Measurements from ENCODE around the gene SLC22A4.

Gene SLC22A4

DNA sequence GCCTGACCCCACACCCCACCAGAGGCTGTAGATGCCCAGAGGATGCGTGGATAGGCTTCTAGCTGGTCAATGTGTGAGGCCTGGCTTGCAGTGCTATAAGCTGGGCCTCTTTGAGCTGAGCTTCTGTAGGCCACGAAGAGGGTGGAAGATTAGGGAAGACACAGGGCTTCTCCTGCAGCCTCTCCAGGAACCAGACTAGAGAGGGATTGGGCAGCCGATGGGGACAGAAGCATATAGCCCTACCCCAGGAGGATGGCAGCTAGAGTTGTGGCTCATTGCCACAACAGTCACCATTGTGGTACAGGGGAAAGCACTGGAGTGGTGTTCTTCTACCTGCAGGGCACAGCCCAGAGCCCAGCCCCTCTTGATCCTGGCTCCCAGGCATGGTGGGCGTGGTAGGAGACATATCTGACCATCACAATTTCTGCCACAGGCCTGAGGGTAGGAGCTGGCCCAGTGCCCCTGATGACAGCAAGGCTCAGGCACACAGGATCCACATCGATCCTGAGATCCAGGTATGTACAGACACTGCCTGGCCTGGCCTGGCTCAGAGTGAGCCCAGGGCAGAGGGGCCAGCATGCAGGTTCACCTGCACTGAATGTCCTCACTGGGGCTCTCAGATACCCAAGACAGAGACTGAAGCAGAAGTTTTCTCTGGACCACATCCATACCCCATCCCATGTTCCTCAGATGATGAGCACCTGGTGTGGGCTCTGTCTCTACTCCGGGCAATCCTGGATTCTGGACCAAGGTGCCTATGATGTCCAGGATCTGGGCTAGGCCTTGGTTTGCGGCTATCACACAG lies 28.0 kb upstream of the SLC22A4 start:
- DNase-seq (ENCODE audit: insufficient read length, low spot score) (no peak), FAIRE-seq (no peak)
- no peak for TF ChIP-seq POLR2A (IDR thresholded peaks at IDR 0.05; ENCODE audit: low read depth, low read length)

DNA sequence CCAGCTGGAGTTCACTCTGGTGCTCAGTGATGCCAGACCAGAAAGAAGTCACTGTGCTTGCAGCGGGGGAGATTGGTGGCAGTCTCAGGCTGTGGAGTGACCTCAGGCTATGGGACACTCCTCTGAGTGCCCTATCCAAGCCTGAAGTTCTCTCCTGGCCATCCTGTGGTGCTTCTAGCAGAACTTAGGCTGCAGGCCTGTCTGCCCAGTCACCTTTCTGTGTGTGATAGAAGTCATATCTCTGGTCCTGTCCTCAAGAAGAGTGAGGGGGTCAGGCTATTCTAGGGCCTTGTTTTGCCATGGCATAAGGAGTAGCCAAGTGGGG lies 27.4 kb upstream of the SLC22A4 start:
- no peak for FAIRE-seq
- no peak for TF ChIP-seq POLR2A (IDR thresholded peaks at IDR 0.05; ENCODE audit: low read depth, low read length)

DNA sequence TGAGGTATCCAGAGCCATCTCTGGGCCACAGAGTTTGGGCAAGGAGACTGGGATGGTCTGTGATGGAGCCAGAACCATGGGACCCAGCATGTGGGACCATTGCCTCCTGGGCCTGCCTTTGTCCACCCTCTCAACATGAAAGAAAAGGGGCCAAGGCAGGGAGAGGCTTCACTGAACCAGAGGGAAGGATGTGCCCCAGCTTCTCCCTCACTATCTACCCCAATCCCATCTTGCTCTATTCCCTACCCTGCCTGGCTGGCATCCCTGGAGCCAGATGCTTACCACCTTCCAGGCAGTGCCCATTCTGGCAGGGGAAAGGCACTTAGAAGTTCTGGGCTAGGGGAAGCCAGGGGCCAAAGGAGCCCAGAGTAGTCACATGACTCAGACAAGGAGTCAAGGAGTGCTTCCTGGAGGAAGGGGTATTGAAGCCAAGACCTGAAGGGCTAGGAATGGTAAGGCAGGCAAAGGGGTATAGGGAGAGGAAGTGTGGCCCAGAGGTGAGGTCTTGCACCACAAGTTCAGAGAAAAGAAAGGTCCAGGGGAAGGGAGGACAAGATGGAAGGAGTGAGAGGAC lies 26.9 kb upstream of the SLC22A4 start:
- FAIRE-seq (no peak), DNase-seq (ENCODE audit: insufficient read length, low spot score) (no peak)
- no peak for TF ChIP-seq POLR2A (IDR thresholded peaks at IDR 0.05; ENCODE audit: low read depth, low read length)

More for the DNA sequence above, 27.4 kb upstream of the SLC22A4 start:
- no peak for DNase-seq (ENCODE audit: insufficient read length, low spot score)

DNA sequence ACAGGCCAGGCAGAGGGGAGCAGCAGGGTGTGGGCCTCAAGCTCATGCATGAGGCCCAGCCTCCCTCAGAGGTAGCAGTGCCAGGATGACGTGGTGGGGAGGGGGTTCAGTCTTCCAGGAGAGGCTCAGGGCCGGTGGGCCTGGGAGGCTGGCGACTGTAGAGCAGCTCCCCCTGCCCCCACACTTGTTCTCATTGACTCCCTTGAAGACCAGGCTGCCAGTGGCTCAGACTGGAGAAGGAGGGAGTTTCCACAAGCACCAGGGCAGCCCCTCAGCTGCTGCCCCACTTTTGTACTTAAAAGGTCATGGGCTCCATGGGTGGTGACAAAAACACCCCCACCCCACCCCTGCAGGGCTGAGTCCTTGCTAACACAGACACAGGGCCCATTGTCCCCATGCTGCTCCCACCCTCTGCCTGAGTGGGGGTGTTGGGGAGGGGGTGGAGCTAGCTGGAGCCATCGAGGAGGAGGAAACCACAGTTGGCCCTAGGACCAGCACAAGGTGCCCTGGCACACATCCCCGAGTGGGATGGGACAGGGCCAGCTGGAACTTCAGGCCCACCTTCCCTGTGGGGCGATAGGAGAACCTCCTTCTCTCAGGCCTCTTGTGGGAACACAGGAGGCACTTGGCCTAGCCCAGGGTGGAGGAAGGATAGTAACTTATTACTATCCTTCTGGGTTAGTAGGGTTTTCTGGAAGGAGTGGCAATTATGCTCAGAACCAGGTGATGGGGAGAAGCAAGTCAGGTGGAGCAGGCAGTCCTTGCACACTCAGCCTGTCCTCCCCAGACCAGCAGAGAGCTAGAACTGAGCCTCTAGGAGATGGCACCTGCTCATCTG lies 26.0 kb upstream of the SLC22A4 start:
- TF ChIP-seq POLR2A (IDR thresholded peaks at IDR 0.05; ENCODE audit: low read depth, low read length), result no peak
- FAIRE-seq (no peak), DNase-seq (ENCODE audit: insufficient read length, low spot score) (no peak)

DNA sequence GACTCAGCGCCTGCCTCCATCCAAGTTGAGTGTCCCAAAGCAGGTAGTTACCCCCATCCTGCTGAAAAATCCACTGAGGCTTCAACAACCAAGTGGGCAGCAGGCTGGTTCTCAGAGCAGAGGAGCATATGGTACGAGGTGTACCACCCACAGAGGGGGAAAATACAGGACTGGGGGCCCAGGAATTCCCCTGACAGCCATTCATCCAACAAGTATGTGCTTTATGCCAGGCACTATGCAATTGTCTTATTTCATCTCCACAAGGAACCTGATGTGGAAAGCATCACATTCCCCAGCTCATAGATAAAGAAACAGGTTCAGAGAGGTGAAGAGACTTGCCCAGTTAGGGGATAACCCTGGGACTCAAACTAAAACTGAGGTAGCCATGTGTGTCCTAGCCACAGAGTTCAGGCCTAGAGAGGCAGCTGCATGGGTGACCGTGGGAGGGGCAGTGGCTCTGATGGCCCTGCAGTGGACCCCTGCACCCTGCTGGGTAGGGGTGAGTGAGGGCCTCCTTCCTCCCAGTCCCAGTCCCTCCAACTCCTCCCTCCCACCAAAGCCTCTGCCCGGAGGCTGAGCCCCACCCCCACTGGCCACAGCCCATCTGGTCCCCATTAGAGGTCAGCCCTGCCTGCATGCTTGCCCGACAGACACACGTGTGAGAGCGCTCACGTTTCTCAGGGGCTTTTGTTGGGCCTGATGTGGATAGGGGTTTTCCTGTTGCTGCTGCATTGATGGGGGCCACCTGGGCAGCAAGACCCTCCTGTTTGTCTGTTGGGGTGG lies 25.2 kb upstream of the SLC22A4 start:
- no peak for TF ChIP-seq POLR2A (IDR thresholded peaks at IDR 0.05; ENCODE audit: low read depth, low read length)
- no peak for DNase-seq (ENCODE audit: insufficient read length, low spot score)
- no peak for FAIRE-seq

DNA sequence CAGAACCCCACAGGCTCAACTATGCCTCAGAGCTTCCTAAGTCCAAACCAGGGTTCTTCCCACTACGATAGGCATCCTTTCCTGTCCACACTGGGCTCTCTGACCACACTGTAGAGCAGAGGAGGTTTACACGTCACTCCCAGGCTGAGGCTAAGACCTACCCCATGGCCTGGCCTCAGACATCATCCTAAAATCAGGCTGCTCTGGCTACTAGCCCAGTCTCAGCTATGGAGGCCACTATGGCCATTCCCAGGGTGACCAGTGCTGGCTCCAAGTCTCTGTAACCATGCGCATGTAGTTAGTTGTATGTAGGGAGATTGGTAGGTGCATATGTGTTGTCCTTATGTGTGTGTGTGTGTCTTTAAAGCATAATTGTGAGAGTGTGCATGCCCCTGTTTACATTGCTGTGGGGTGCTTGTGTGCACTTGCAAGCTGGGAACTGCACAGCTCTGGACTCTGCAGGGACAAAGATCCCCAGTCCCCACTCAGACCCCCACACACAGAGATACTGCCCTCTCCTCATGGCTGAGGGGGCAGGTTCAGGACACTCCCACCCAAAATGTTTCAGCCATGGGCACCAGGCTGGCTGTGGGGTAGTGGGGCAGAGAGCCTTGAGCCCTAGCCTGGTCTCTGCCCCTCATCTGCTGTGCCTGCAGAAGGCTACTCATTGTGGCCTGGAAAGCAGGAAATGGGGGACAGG lies 24.4 kb upstream of the SLC22A4 start:
- FAIRE-seq (no peak), DNase-seq (ENCODE audit: insufficient read length, low spot score) (no peak)
- TF ChIP-seq POLR2A (IDR thresholded peaks at IDR 0.05; ENCODE audit: low read depth, low read length), result no peak

DNA sequence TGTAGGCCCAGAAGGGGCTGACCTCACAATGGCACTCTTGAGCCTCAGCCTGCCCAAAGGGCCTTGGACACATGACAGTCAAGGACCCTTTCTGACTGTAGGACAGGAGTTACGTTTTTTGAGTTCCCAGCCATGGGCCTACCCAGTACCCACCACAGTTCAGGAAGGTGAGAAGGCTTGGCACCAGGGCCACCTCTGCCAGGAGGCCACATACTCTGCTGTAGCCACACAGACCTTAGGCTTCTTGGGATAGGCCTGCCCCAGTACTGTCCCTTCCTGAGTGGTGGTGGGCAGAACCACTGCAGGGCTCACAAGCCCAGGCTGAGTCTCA lies 23.9 kb upstream of the SLC22A4 start:
- no peak for DNase-seq (ENCODE audit: insufficient read length, low spot score)
- no peak for FAIRE-seq
- TF ChIP-seq POLR2A (IDR thresholded peaks at IDR 0.05; ENCODE audit: low read depth, low read length), result no peak

DNA sequence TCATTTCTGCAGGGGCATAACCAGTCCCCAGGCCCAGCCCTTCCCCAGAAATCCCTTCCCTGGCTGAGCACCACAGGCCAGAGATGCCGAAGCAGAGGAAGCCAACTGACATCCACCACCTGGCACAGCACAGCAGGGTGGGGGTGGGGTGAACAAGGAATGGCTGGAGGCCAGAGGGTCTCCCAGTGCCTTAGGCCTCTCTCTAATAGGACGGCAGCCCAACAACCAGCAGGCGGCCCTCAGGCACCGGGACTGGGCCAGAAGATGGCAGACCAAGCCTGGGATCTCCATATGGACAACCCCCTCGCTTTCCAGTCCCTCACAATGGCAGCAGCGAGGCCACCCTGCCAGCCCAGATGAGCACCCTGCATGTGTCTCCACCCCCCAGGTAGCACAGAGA lies 23.5 kb upstream of the SLC22A4 start:
- no peak for DNase-seq (ENCODE audit: insufficient read length, low spot score)
- TF ChIP-seq POLR2A (IDR thresholded peaks at IDR 0.05; ENCODE audit: low read depth, low read length), result no peak
- FAIRE-seq, result no peak

DNA sequence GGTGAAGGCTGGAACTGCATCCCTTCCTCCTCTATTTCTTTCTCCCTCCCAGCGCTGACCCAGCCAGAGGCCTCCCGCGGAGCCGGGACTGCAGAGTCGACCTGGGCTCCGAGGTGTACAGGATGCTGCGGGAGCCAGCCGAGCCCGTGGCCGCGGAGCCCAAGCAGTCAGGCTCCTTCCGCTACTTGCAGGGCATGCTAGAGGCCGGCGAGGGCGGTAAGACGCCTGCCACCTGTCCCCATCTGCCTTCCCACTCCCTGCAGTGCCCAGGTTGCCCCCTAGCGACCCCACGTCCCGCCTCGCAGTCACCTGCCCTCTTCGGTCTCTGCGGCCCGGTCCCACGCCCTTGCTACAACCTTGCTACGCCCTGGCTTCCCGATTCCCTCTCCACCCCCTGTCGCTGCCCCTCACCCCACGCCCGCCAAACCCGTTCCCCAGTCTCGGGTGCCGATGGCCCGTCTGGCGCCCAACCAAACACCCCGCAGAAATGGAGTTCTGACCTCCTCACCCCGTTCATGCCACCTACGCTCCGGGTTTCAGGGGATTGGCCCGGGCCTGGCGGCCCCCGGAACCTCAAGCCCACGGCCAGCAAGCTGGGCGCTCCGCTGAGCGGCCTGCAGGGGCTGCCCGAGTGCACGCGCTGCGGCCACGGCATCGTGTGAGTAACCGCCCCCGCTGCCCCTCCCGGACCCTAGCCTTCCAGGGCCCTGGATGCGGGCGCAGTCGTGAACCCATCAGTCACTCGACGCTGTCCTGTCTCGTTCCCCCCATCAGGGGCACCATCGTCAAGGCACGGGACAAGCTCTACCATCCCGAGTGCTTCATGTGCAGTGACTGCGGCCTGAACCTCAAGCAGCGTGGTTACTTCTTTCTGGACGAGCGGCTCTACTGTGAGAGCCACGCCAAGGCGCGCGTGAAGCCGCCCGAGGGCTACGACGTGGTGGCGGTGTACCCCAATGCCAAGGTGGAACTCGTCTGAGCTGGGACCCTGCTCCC lies 22.6 kb upstream of the SLC22A4 start:
- DNase-seq (ENCODE audit: insufficient read length, low spot score) (no peak), FAIRE-seq (no peak)
- TF ChIP-seq POLR2A (IDR thresholded peaks at IDR 0.05; ENCODE audit: low read depth, low read length), result no peak

DNA sequence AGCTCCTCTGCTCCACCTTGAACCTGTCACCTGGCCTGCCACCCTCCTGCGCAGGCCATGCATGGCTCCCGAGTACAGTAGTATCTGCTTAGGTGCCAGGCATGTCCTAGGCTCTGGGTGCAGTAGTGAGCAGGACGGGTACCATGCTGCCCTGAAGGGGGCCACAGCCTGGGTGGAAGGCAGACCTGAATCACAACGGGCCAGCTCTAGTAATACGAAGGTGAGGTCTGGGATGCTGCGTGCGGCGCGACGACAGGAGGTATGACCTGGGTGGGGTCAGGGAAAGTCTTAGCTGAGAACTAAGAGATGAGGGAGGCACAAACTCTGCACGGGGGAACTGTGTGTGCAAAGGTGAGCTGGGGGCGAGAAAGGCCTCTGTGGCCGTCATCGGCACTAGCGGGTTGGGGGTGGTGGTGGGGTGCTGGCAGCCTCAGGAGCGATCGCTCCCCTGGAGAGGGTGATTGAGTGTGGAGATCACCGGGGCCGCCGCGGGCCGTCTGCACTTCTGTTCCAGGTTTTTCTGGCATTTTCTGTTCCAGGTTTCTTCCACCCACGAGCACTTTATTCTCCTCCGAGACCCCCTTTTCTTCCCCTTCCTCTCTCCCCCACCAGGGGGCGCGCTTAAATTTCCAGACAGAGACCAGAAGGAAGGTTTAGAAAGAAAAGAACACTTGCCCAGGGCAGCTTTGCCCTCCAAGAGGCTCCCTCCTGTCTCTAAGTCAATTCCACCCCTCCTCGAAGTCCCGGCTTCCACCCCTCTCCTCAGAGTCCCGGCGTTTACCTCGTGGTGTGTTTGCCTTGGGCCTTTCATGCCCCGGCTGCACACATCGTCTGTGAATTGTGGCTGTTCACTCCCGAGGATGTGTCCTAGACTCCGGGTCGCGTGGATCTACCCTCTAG lies 21.6 kb upstream of the SLC22A4 start:
- no peak for DNase-seq (ENCODE audit: insufficient read length, low spot score)
- no peak for FAIRE-seq
- no peak for TF ChIP-seq POLR2A (IDR thresholded peaks at IDR 0.05; ENCODE audit: low read depth, low read length)

DNA sequence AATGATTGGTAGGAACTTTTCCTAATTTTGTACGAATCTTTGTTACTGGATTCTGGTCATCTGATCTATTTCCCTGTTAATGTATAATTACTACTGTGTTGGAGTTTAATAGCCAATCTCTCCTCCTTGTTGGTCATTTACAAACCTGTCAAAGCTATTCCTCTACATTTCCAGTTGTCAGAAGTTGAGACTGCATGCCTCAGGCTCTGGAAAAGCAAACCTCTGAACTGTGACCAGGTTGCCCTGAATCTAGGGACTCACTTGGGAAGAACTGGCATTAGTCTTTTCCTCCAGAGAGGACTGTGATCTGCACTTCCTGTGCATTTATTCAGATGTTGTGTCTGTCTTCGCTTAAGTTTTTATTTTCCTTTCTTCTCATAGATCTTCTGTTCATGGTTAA lies 20.6 kb upstream of the SLC22A4 start:
- FAIRE-seq (no peak), DNase-seq (ENCODE audit: insufficient read length, low spot score) (no peak)
- TF ChIP-seq POLR2A (IDR thresholded peaks at IDR 0.05; ENCODE audit: low read depth, low read length), result no peak

All from H54 (cell line).